Left ventricle myocardium inferior (tissue), 1 donor: ENCODE measurements around the gene DHPS. TPM values are rescaled to one million over a fixed set of nuclear protein-coding genes. Genes with fewer than 3 reads are reported as not detected.
A peak's percentile ranks its signal among the peaks of the same experiment; 100 is the strongest.

ENCODE experiments used
- DNase-seq: peaks from one replicate; pipeline ENCODE4 v3.0.0-alpha.2; 2020
- H3K27ac ChIP-seq: fragments of 200-600 bp; replicated peaks from 2 replicates; pipeline ENCODE4 v1.8.0; 2021
- H3K27me3 ChIP-seq: fragments of 200-600 bp; 2 replicates; pipeline ENCODE4 v1.8.0; 2021; ENCODE audit warnings: low read depth
- H3K36me3 ChIP-seq: fragments of 200-600 bp; 2 replicates; pipeline ENCODE4 v1.8.0; 2021
- H3K4me1 ChIP-seq: fragments of 200-600 bp; 2 replicates; pipeline ENCODE4 v1.8.0; 2021
- H3K4me3 ChIP-seq: fragments of 200-600 bp; 2 replicates; pipeline ENCODE4 v1.8.0; 2021; ENCODE audit warnings: mild to moderate bottlenecking, moderate library complexity
- H3K9me3 ChIP-seq: fragments of 200-600 bp; replicated peaks from 2 replicates; pipeline ENCODE4 v1.8.0; 2021
- CTCF ChIP-seq: fragments of 200-600 bp; IDR thresholded peaks from 2 replicates; pipeline ENCODE4 v1.8.0; 2021; ENCODE audit warnings: antibody characterized with exemption, mild to moderate bottlenecking, borderline replicate concordance
- intact Hi-C: fragments of 100-400 bp; cut with micrococcal nuclease; formaldehyde crosslinking; loops from one replicate; pipeline ENCODE4 v1.11.0; 2022
- total RNA-seq: library from RNA; stranded (reverse); fragmentation: NEBNext Ultra II Directional; extraction: Animal tissue kit (Norgen Biotek cat#: 25700); gene quantifications from one replicate; pipeline ENCODE4 v1.2.1, GENCODE V29; 2021
- donor health status: DM: no; HTN: yes; CAD: no; lungs with severe emphysema.

The DHPS gene
- total RNA-seq, 1 donor from 2014 or later, result 50.8 TPM

GRCh38 chr19:12641456-12641855 is 40.2 kb downstream of the DHPS start:
- intact Hi-C loops, result no loop called here
- no peak overlapping the region for H3K27ac ChIP-seq

GRCh38 chr19:12639901-12640613 is 41.6 kb downstream of the DHPS start:
- TF ChIP-seq CTCF, result peak; percentile 84
- Histone ChIP-seq H3K4me1 (peaks cover 11% of the 10 kb centered on the region), H3K27ac (no peak overlapping the region), H3K27me3 (no peaks in the 10 kb centered on the region), H3K4me3 (peak overlapping the region; percentile 49), H3K36me3 (no peaks in the 10 kb centered on the region), H3K9me3 (no peaks in the 10 kb centered on the region)
- intact Hi-C loops, result no loop called here
- DNase-seq, result peak; percentile 81

More at GRCh38 chr19:12641456-12641855, 40.2 kb downstream of the DHPS start:
- no peaks in the 10 kb centered on the region for H3K9me3 ChIP-seq
- peaks cover 11% of the 10 kb centered on the region for H3K4me1 ChIP-seq
- no peak for DNase-seq
- H3K36me3 ChIP-seq, result no peaks in the 10 kb centered on the region
- H3K4me3 ChIP-seq, result no peak overlapping the region
- no peak for TF ChIP-seq CTCF
- no peaks in the 10 kb centered on the region for H3K27me3 ChIP-seq

GRCh38 chr19:12638611-12639182 is 43.0 kb downstream of the DHPS start:
- DNase-seq, result no peak
- no peak overlapping the region for H3K27ac ChIP-seq
- H3K36me3 ChIP-seq, result no peaks in the 10 kb centered on the region
- H3K27me3 ChIP-seq, result no peaks in the 10 kb centered on the region
- H3K4me1 ChIP-seq, result peaks cover 11% of the 10 kb centered on the region
- H3K9me3 ChIP-seq, result no peaks in the 10 kb centered on the region
- TF ChIP-seq CTCF, result no peak
- no peak overlapping the region for H3K4me3 ChIP-seq
- intact Hi-C loops, result no loop called here

GRCh38 chr19:12636631-12637030 is 45.0 kb downstream of the DHPS start:
- Histone ChIP-seq H3K4me3 (no peak overlapping the region), H3K27ac (no peak overlapping the region), H3K27me3 (no peaks in the 10 kb centered on the region), H3K4me1 (peaks cover 11% of the 10 kb centered on the region), H3K9me3 (no peaks in the 10 kb centered on the region), H3K36me3 (peaks cover 10% of the 10 kb centered on the region)
- DNase-seq, result no peak
- TF ChIP-seq CTCF, result no peak
- intact Hi-C loops, result no loop called here

- Histone ChIP-seq H3K36me3 (peaks cover 77% of the 10 kb centered on the region), H3K27ac (no peak overlapping the region), H3K4me3 (no peak overlapping the region), H3K27me3 (no peaks in the 10 kb centered on the region), H3K4me1 (no peaks in the 10 kb centered on the region), H3K9me3 (peaks cover 24% of the 10 kb centered on the region)
- no peak for TF ChIP-seq CTCF
- intact Hi-C loops, result no loop called here
- DNase-seq, result no peak
These were observed 52.5 kb downstream of the DHPS start for GRCh38 chr19:12629215-12629614.
